NCI-H526 (cell line): ENCODE measurements around the gene ATIC.

Source experiments
- DNase-seq, 2 experiments: peaks; one replicate each; lab custom pipeline; 2025; lab: John Stamatoyannopoulos, UW

The ATIC gene

DNA sequence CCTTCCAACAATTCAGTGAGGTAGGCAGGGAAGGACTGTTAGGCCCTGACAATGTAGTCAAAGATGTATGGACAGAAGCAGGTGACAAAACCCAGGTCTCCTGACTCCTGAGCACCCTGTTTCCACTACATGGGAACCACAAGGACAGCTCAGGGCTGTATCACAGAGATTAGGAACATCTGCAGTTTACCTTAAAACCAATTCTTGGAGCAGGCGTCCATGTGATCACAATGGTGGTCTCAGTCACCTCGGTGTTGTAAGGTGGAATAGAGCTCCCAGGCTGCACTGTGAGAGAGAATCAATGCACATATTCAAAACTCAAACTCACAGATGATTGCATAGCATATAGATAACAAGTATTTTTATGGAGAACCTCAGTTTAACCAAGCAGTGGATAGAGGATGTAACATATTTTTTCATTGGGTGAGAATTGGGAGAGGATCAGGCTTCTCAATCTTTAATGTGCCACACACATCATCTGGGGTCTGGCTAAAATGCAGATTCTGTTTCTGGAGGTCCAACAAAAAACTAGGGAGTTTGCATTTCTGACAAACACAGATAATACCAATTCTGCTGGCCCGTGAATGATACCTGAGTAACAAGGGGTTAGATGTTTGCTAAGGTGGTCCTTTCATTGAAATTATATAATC lies 87.3 kb downstream of the ATIC start:
- no peak for DNase-seq
